Neural progenitor cell (in vitro differentiated cells): Measurements from ENCODE around the gene UTS2.

Source experiments
- EZH2 ChIP-seq: fragments of 200-600 bp; sonication (generic); IDR thresholded peaks from 2 replicates; pipeline ENCODE4 v1.6.1; 2017; ENCODE audit warnings: antibody characterized with exemption, mild to moderate bottlenecking, moderate library complexity
- EZH2phosphoT487 ChIP-seq: fragments of 200-600 bp; sonication (generic); IDR thresholded peaks from 2 replicates; pipeline ENCODE4 v1.6.1; 2017; ENCODE audit warnings: antibody characterized with exemption
- TF ChIP-seq, protein P1 (sequence below): fragments of 200-600 bp; sonication (generic); IDR thresholded peaks from 2 replicates; pipeline ENCODE4 v1.5.1; 2017; ENCODE audit warnings: antibody characterized with exemption, mild to moderate bottlenecking

DNA sequence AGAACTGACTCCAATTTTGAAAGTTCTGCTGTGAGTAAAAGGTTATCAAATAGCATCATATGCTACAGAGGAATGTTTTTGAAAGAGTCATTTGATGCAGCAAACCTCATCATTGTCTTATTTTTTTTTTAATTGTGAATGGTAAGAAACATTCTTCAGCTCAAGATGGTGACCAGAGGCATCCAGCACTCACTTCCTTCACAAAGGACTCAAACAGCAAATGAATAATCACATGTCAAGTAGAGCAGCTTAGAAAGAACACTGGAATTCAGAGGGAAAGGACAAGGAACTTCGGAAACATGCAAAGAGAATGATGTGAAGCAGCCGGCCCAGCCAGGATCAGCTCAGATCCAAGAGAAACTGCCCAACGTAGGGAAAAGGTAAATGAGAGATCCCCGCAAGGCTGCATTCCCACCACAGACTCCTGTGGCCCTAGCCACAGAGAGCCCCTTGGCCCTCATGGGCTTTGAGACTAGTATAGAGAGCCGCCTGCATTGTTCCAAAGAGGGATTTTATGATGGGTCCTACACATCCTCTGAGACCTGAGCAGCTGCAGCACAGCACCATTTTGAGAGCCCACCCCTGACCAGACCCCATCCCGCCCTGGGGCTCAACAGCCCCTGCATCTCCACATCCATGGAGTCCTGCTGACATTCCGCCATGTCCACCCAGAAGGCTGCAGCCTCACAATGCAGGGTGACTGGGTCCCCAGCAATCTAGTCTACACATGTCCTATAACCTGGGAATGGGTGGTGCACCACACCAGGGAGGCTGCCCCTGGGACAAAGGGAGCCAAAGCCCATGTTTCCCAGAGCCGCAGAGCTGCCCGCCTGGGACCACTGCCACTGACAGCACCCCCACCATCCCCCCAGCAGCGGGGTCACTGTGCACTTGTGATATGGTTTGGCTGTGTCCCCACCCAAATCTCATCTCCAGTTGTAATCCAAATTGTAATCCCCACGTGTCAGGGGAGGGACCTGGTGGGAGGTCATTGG, 21.2 kb upstream of the UTS2 start:
- no peak for TF ChIP-seq EZH2phosphoT487
- TF ChIP-seq, protein P1, sequence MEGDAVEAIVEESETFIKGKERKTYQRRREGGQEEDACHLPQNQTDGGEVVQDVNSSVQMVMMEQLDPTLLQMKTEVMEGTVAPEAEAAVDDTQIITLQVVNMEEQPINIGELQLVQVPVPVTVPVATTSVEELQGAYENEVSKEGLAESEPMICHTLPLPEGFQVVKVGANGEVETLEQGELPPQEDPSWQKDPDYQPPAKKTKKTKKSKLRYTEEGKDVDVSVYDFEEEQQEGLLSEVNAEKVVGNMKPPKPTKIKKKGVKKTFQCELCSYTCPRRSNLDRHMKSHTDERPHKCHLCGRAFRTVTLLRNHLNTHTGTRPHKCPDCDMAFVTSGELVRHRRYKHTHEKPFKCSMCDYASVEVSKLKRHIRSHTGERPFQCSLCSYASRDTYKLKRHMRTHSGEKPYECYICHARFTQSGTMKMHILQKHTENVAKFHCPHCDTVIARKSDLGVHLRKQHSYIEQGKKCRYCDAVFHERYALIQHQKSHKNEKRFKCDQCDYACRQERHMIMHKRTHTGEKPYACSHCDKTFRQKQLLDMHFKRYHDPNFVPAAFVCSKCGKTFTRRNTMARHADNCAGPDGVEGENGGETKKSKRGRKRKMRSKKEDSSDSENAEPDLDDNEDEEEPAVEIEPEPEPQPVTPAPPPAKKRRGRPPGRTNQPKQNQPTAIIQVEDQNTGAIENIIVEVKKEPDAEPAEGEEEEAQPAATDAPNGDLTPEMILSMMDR = no peak
- no peak for TF ChIP-seq EZH2
